ENCODE measurements around the gene NPHS1. TPM values are rescaled to one million over a fixed set of nuclear protein-coding genes. Genes with fewer than 3 reads are reported as not detected.

Gene NPHS1
- polyA plus RNA-seq, 3 donors, result not detected

- peaks cover 52 to 55% of the 10 kb centered on the region in 2 donors for H3K36me3 Mint-ChIP-seq
- no peaks in the 10 kb centered on the region for H3K27me3 ChIP-seq (ENCODE audit: control insufficient read depth in 2 of 2, insufficient read depth in 2 of 2, low read length in 2 of 2)
- TF ChIP-seq CTCF (IDR thresholded peaks at IDR 0.05), result no peak
- H3K4me1 ChIP-seq (ENCODE audit: control insufficient read depth in 1 of 2, insufficient read depth in 2 of 2, low read length in 2 of 2), result peaks cover 36 to 47% of the 10 kb centered on the region in 2 donors
- H2AFZ ChIP-seq (ENCODE audit: insufficient read depth, low read depth, low read length, poor library complexity, severe bottlenecking), result no peak overlapping the region
- H3K4me2 ChIP-seq (replicated peaks; ENCODE audit: extremely low read depth, low read length, poor library complexity, severe bottlenecking), result peak overlapping the region; percentile 100
- WGBS (ENCODE audit: insufficient coverage), result 95% methylated on average over 12 of the region's 13 CpGs
- no peaks in the 10 kb centered on the region for H3K9me3 ChIP-seq (replicated peaks in 1 of 2; ENCODE audit: control insufficient read depth in 1 of 2, insufficient read depth in 1 of 2, low read length in 2 of 2)
- peaks cover 38% of the 10 kb centered on the region for H3K4me1 Mint-ChIP-seq
- H3K9me3 Mint-ChIP-seq, result peaks cover 0 to 2% (median 0%) of the 10 kb centered on the region in 7 donors
- DNase-seq, result no peak
- peak overlapping the region; percentile 97 to 98 for H3K4me3 Mint-ChIP-seq
- peak overlapping the region; percentile 95 to 98 for H3K27ac ChIP-seq (ENCODE audit: low read depth in 1 of 2, low read length in 2 of 2)
- peak overlapping the region; percentile 80 to 99 (median 97) for H3K4me3 ChIP-seq (replicated peaks in 1 of 3; ENCODE audit: low read depth in 2 of 3, low read length in 3 of 3)
- intact Hi-C loops (cut with micrococcal nuclease), result loop anchor here in 1 of 2 donors (2.0 kb wide), 2 partner anchors 15 kb away; no protein-coding TSS in a partner anchor
- peak overlapping the region; percentile 93 to 100 (median 100) for H3K27ac Mint-ChIP-seq
- H3K9ac ChIP-seq (ENCODE audit: insufficient read depth, low read length, poor library complexity, severe bottlenecking), result peak overlapping the region; percentile 84
- peaks cover 93% of the 10 kb centered on the region for H3K79me2 ChIP-seq (ENCODE audit: insufficient read depth, low read length)
- H3K27me3 Mint-ChIP-seq (ENCODE audit: low read depth in 3 of 3), result peaks cover 0 to 3% (median 0%) of the 10 kb centered on the region in 3 donors
- peaks cover 68% of the 10 kb centered on the region for H4K20me1 ChIP-seq (ENCODE audit: insufficient read depth, low read length)
- H3K36me3 ChIP-seq (replicated peaks in 1 of 2; ENCODE audit: control insufficient read depth in 1 of 2, insufficient read depth in 2 of 2, low read length in 2 of 2), result peaks cover 48 to 54% of the 10 kb centered on the region in 2 donors
These were observed 45.6 kb upstream of the NPHS1 start for GRCh38 chr19:35897706-35898451.

- H3K4me3 ChIP-seq (replicated peaks in 1 of 3; ENCODE audit: low read depth in 2 of 3, low read length in 3 of 3), result peak overlapping the region in 1 of 3 experiments; percentile 99
- no peak overlapping the region for H3K4me2 ChIP-seq (replicated peaks; ENCODE audit: extremely low read depth, low read length, poor library complexity, severe bottlenecking)
- Mint-ChIP-seq H3K36me3 (peaks cover 58 to 65% of the 10 kb centered on the region in 2 donors), H3K27me3 (ENCODE audit: low read depth in 3 of 3) (no peaks in the 10 kb centered on the region), H3K4me1 (peaks cover 26% of the 10 kb centered on the region), H3K4me3 (no peak overlapping the region), H3K27ac (no peak overlapping the region), H3K9me3 (peaks cover 0 to 2% (median 0%) of the 10 kb centered on the region in 7 donors)
- TF ChIP-seq CTCF (IDR thresholded peaks at IDR 0.05), result no peak
- peaks cover 79% of the 10 kb centered on the region for H4K20me1 ChIP-seq (ENCODE audit: insufficient read depth, low read length)
- 97% methylated on average over 12 of the region's 13 CpGs for WGBS (ENCODE audit: insufficient coverage)
- peaks cover 56 to 65% of the 10 kb centered on the region in 2 donors for H3K36me3 ChIP-seq (replicated peaks in 1 of 2; ENCODE audit: control insufficient read depth in 1 of 2, insufficient read depth in 2 of 2, low read length in 2 of 2)
- no peaks in the 10 kb centered on the region for H3K27me3 ChIP-seq (ENCODE audit: control insufficient read depth in 2 of 2, insufficient read depth in 2 of 2, low read length in 2 of 2)
- H3K9ac ChIP-seq (ENCODE audit: insufficient read depth, low read length, poor library complexity, severe bottlenecking), result no peak overlapping the region
- peaks cover 88% of the 10 kb centered on the region for H3K79me2 ChIP-seq (ENCODE audit: insufficient read depth, low read length)
- peaks cover 24 to 35% of the 10 kb centered on the region in 2 donors for H3K4me1 ChIP-seq (ENCODE audit: control insufficient read depth in 1 of 2, insufficient read depth in 2 of 2, low read length in 2 of 2)
- no peak overlapping the region for H2AFZ ChIP-seq (ENCODE audit: insufficient read depth, low read depth, low read length, poor library complexity, severe bottlenecking)
- H3K9me3 ChIP-seq (replicated peaks in 1 of 2; ENCODE audit: control insufficient read depth in 1 of 2, insufficient read depth in 1 of 2, low read length in 2 of 2), result no peaks in the 10 kb centered on the region
- intact Hi-C loops (cut with micrococcal nuclease), result no loop called here
- H3K27ac ChIP-seq (ENCODE audit: low read depth in 1 of 2, low read length in 2 of 2), result peak overlapping the region in 1 of 2 donors; percentile 95
- DNase-seq, result no peak
These were observed 44.3 kb upstream of the NPHS1 start for GRCh38 chr19:35896643-35897040.
